Peyer's patch (tissue), 4 donors: ENCODE data around the gene EFNA2. TPM values are rescaled to one million over a fixed set of nuclear protein-coding genes. Genes with fewer than 3 reads are reported as not detected.

ENCODE experiments used
- DNase-seq, 3 donors: peaks; one replicate each; pipeline ENCODE4 v3.0.0-alpha.2; 2017 to 2019
- H3K27ac ChIP-seq, 4 donors: fragments of 200-600 bp; sonication (generic); one replicate each; pipeline ENCODE4 v1.5.1; 2016 to 2019
- H3K27me3 ChIP-seq, 2 donors: fragments of 200-600 bp; sonication (generic); one replicate each; pipeline ENCODE4 v1.5.1; 2019
- H3K36me3 ChIP-seq, 3 donors: fragments of 200-600 bp; sonication (generic); one replicate each; pipeline ENCODE4 v1.5.1; 2016 to 2019
- H3K4me1 ChIP-seq, 4 donors: fragments of 200-600 bp; sonication (generic); one replicate each; pipeline ENCODE4 v1.5.1; 2016 to 2019
- H3K4me3 ChIP-seq, 4 donors: fragments of 200-600 bp; sonication (generic); 1 replicate in 3 of 4; 2 replicates in 1 of 4; pipeline ENCODE4 v1.5.1; 2016 to 2019; ENCODE audit warnings: mild to moderate bottlenecking in 1 of 4
- H3K9me3 ChIP-seq, 4 donors: fragments of 200-600 bp; sonication (generic); one replicate each; pipeline ENCODE4 v1.5.1; 2016 to 2019; ENCODE audit warnings: mild to moderate bottlenecking in 1 of 4
- POLR2A ChIP-seq, 2 donors: fragments of 450-650 bp; IDR thresholded peaks; one replicate each; pipeline ENCODE4 v1.5.1; 2017; ENCODE audit warnings: antibody characterized with exemption in 2 of 2, mild to moderate bottlenecking in 2 of 2, moderate library complexity in 2 of 2
- total RNA-seq, 4 donors: library from RNA; depleted of rRNA; stranded (reverse); fragments of >200 nt; gene quantifications; one replicate each; pipeline ENCODE4 v1.1.0, GENCODE V29; 2016
- TF ChIP-seq, protein P1 (sequence below), 6 experiments: fragments of 450-650 bp in 4 of 6; fragments of 200-600 bp in 2 of 6; sonication (generic) in 1 of 6; IDR thresholded peaks; one replicate each; pipeline ENCODE4 v1.5.1; 2017 to 2019; ENCODE audit warnings: antibody characterized with exemption in 6 of 6, mild to moderate bottlenecking in 3 of 6, moderate library complexity in 1 of 6

Gene EFNA2
- total RNA-seq, 4 donors from 2014 or later: 21.5 to 34.1 (median 32.3) TPM

DNA sequence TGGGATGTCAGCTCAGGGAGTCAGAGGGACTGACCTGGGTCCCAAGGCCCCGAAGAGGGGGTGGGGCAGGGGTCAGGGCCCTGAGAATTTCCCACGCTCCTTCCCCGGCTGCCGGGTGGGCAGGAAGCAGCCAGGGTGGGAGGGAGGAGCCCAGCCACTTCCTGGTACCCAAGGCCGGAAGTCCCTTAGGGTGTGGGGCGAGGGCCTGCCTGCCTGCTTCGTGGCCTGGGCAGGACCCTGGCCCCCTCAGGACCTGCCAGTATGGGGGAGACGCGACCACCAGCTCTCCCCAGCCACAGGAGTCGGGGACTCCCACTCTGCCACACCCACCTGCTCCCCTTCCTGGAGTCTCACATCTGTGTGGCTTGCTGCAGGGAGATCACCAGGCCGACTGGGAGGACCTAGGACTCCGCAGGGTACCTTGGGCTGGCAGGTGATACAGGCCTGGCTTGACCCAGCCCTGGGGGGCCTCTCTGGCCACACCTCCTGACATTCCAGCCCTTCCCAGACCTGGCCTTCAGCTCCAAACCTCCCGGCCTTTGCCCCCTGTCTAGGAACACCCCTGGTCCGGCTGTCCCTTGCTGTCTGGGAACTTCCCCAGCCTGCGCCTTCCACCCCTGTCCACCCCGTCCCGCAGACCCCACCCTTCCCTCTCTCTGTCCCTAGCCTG is 26.3 kb upstream of the EFNA2 start:
- Histone ChIP-seq H3K27me3 (no peaks in the 10 kb centered on the region), H3K9me3 (no peaks in the 10 kb centered on the region), H3K36me3 (peaks cover 0 to 39% (median 0%) of the 10 kb centered on the region in 3 donors), H3K4me1 (peaks cover 11 to 84% (median 62%) of the 10 kb centered on the region in 4 donors), H3K27ac (peak overlapping the region; percentile 98 to 100 (median 99)), H3K4me3 (peak overlapping the region; percentile 20 to 76 (median 44))
- TF ChIP-seq, protein P1, sequence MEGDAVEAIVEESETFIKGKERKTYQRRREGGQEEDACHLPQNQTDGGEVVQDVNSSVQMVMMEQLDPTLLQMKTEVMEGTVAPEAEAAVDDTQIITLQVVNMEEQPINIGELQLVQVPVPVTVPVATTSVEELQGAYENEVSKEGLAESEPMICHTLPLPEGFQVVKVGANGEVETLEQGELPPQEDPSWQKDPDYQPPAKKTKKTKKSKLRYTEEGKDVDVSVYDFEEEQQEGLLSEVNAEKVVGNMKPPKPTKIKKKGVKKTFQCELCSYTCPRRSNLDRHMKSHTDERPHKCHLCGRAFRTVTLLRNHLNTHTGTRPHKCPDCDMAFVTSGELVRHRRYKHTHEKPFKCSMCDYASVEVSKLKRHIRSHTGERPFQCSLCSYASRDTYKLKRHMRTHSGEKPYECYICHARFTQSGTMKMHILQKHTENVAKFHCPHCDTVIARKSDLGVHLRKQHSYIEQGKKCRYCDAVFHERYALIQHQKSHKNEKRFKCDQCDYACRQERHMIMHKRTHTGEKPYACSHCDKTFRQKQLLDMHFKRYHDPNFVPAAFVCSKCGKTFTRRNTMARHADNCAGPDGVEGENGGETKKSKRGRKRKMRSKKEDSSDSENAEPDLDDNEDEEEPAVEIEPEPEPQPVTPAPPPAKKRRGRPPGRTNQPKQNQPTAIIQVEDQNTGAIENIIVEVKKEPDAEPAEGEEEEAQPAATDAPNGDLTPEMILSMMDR (IDR thresholded peaks at IDR 0.05): no peak
- peak; percentile 71 to 85 for TF ChIP-seq POLR2A (IDR thresholded peaks at IDR 0.05)
- peak; percentile 89 to 94 (median 90) for DNase-seq

DNA sequence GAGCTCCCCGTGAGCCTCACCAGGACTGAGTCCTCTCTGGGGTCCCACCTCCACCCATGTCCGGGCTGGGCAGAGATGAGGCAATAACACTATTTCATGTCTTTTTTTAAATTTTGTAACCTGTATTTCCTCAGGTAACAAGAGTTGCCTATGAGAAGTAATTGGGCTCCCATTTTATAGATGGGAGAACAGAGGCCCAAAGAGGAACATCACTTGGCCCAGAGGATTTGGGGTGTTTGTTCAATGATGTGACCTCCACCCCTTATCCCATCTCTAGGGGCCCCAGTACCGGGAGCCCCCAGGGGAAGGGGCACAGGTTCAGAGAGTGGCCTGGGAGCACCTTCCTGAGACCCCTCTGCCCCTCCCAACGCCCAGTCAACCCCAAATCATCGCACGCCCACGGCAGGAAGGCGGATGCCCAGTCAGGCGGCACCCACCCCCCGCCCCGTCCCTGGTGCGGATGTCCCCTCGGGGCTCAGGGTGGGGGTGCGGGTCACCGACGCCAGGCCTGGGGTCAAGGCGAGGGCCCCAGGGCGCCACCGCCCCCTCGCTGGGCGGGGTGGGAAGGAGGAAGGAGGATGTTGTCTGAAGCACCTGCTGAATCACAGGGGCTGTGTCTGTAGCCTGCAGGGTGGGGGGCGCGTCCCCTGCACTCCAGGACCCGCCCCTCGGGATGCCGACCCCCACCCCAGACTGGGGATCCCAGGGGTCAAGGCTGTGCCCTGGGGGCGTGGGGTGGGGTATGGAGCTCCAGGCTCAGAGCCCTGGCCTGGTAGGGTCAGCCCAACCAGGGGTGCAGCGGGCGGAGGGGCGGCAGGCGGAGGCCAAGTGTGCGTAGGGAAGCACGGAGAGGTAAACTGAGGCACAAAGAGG is 25.6 kb upstream of the EFNA2 start:
- peak; percentile 72 to 84 (median 74) for DNase-seq
- H3K4me3 ChIP-seq: peak overlapping the region; percentile 48 to 76 (median 60)
- no peak for TF ChIP-seq POLR2A (IDR thresholded peaks at IDR 0.05)
- TF ChIP-seq, protein P1 (IDR thresholded peaks at IDR 0.05): no peak
- no peaks in the 10 kb centered on the region for H3K27me3 ChIP-seq
- peaks cover 11 to 84% (median 63%) of the 10 kb centered on the region in 4 donors for H3K4me1 ChIP-seq
- peak overlapping the region; percentile 98 to 100 (median 99) for H3K27ac ChIP-seq
- peaks cover 0 to 31% (median 0%) of the 10 kb centered on the region in 3 donors for H3K36me3 ChIP-seq
- H3K9me3 ChIP-seq: no peaks in the 10 kb centered on the region

- peak; percentile 37 to 87 for TF ChIP-seq POLR2A (IDR thresholded peaks at IDR 0.05)
- TF ChIP-seq, protein P1 (IDR thresholded peaks at IDR 0.05): peak in 1 of 6 experiments; percentile 4
- H3K4me1 ChIP-seq: peaks cover 13 to 84% (median 64%) of the 10 kb centered on the region in 4 donors
- no peaks in the 10 kb centered on the region for H3K9me3 ChIP-seq
Observed at GRCh38 chr19:1260749-1261537, 24.7 kb upstream of the EFNA2 start.

GRCh38 chr19:1261538-1261797 is 24.2 kb upstream of the EFNA2 start:
- no peak for DNase-seq
- no peaks in the 10 kb centered on the region for H3K27me3 ChIP-seq
- peaks cover 0 to 17% (median 0%) of the 10 kb centered on the region in 3 donors for H3K36me3 ChIP-seq
- peak overlapping the region; percentile 98 to 100 (median 99) for H3K27ac ChIP-seq
- H3K4me3 ChIP-seq: peak overlapping the region; percentile 53 to 76 (median 64)
- H3K4me1 ChIP-seq: peaks cover 16 to 84% (median 67%) of the 10 kb centered on the region in 4 donors
- H3K9me3 ChIP-seq: no peaks in the 10 kb centered on the region
- TF ChIP-seq POLR2A (IDR thresholded peaks at IDR 0.05): no peak
- TF ChIP-seq, protein P1 (IDR thresholded peaks at IDR 0.05): peak in 5 of 6 experiments; percentile 13 to 32 (median 21)

More at GRCh38 chr19:1260749-1261537, 24.7 kb upstream of the EFNA2 start:
- no peaks in the 10 kb centered on the region for H3K27me3 ChIP-seq
- H3K36me3 ChIP-seq: peaks cover 0 to 23% (median 0%) of the 10 kb centered on the region in 3 donors
- DNase-seq: peak; percentile 95 to 98 (median 97)
- H3K27ac ChIP-seq: peak overlapping the region; percentile 98 to 100 (median 99)
- peak overlapping the region; percentile 53 to 76 (median 64) for H3K4me3 ChIP-seq
